ENCODE results near the gene MDFIC2.
"Not testable (repeated sequence)": the region's sequence is repeated elsewhere in the genome, so short reads cannot be mapped to it uniquely, and the experiment has no call there.

Gene MDFIC2

GRCh38 chr3:70312336-70312735 is at the start of gene MDFIC2:
MDFIC2 (minus strand) TSS chr3:70312638; CDS start chr3:70311973, 665 bp downstream.
- DNase-seq: no peak

GRCh38 chr3:70360979-70361760 is 48.7 kb upstream of the MDFIC2 start:
- peak; percentile 7 for DNase-seq

GRCh38 chr3:70359711-70360110 is 47.3 kb upstream of the MDFIC2 start:
- DNase-seq: no peak

- DNase-seq: no peak
Observed at GRCh38 chr3:70358978-70359580, 46.6 kb upstream of the MDFIC2 start.

- no peak for DNase-seq
Observed at GRCh38 chr3:70352215-70352614, 39.8 kb upstream of the MDFIC2 start.

- DNase-seq: no peak
Observed at GRCh38 chr3:70342149-70342548, 29.7 kb upstream of the MDFIC2 start.

GRCh38 chr3:70336885-70337284 is 24.4 kb upstream of the MDFIC2 start:
- DNase-seq: not testable (repeated sequence)

- DNase-seq: no peak
Observed at GRCh38 chr3:70333080-70333479, 20.6 kb upstream of the MDFIC2 start.

- DNase-seq: no peak
Observed at GRCh38 chr3:70315021-70315420, 2.6 kb upstream of the MDFIC2 start.

GRCh38 chr3:70310809-70311208 is 1.6 kb downstream of the MDFIC2 start:
- no peak for DNase-seq

GRCh38 chr3:70309591-70309990 is 2.8 kb downstream of the MDFIC2 start:
- DNase-seq: no peak

- DNase-seq: no peak
Observed at GRCh38 chr3:70308760-70309159, 3.7 kb downstream of the MDFIC2 start.

- no peak for DNase-seq
Observed at GRCh38 chr3:70306736-70307135, 5.7 kb downstream of the MDFIC2 start.

- DNase-seq: no peak
Observed at GRCh38 chr3:70298385-70298784, 14.1 kb downstream of the MDFIC2 start.

- no peak for DNase-seq
Observed at GRCh38 chr3:70291097-70291482, 21.3 kb downstream of the MDFIC2 start.

GRCh38 chr3:70290431-70291096 is 21.9 kb downstream of the MDFIC2 start:
- DNase-seq: not testable (repeated sequence)

GRCh38 chr3:70281663-70282062 is 30.8 kb downstream of the MDFIC2 start:
- peak; percentile 81 for DNase-seq

GRCh38 chr3:70277304-70277703 is 35.1 kb downstream of the MDFIC2 start:
- no peak for DNase-seq

- no peak for DNase-seq
Observed at GRCh38 chr3:70276901-70277300, 35.5 kb downstream of the MDFIC2 start.

GRCh38 chr3:70273492-70273891 is 38.9 kb downstream of the MDFIC2 start:
- no peak for DNase-seq

- DNase-seq: no peak
Observed at GRCh38 chr3:70272798-70273197, 39.6 kb downstream of the MDFIC2 start.

- DNase-seq: no peak
Observed at GRCh38 chr3:70264122-70264780, 48.2 kb downstream of the MDFIC2 start.

GRCh38 chr3:70261283-70261682 is 51.2 kb downstream of the MDFIC2 start:
- DNase-seq: no peak

GRCh38 chr3:70256566-70256965 is 55.9 kb downstream of the MDFIC2 start:
- DNase-seq: no peak
